ENCODE measurements around the gene ABCG2.

The ABCG2 gene

GRCh38 chr4:88101165-88101564 is 57.3 kb downstream of the ABCG2 start:
- Histone ChIP-seq H3K36me3 (ENCODE audit: control insufficient read depth in 4 of 4, insufficient read depth in 4 of 4, low read length in 3 of 4) (no peaks in the 10 kb centered on the region), H3K27me3 (replicated peaks in 2 of 5; ENCODE audit: control insufficient read depth in 4 of 5, insufficient read depth in 5 of 5, low read length in 4 of 5) (no peaks in the 10 kb centered on the region), H3K4me1 (ENCODE audit: control extremely low read depth in 1 of 4, control insufficient read depth in 4 of 4, insufficient read depth in 4 of 4, low read length in 3 of 4) (peaks cover 3 to 24% (median 9%) of the 10 kb centered on the region in 4 experiments), H3K27ac (ENCODE audit: insufficient read depth in 1 of 2, low read depth in 1 of 2, low read length in 2 of 2, poor library complexity in 1 of 2, severe bottlenecking in 2 of 2) (no peak overlapping the region), H3K4me3 (ENCODE audit: control insufficient read depth in 1 of 7, extremely low read depth in 1 of 7, insufficient read depth in 4 of 7, low read depth in 2 of 7, low read length in 6 of 7) (no peak overlapping the region), H3K9me3 (ENCODE audit: control extremely low read depth in 1 of 5, control insufficient read depth in 4 of 5, insufficient read depth in 2 of 5, low read depth in 1 of 5, low read length in 4 of 5) (no peaks in the 10 kb centered on the region)
- WGBS (ENCODE audit: insufficient coverage) = 0% methylated on average over 1 of the region's 6 CpGs
- ChIA-PET CTCF (no interaction called here), POLR2A (no interaction called here)
- peak; percentile 59 to 93 (median 92) for DNase-seq

GRCh38 chr4:88098993-88099752 is 59.3 kb downstream of the ABCG2 start:
- Histone ChIP-seq H3K4me1 (ENCODE audit: control extremely low read depth in 1 of 4, control insufficient read depth in 4 of 4, insufficient read depth in 4 of 4, low read length in 3 of 4) (peaks cover 3 to 24% (median 9%) of the 10 kb centered on the region in 4 experiments), H3K27me3 (replicated peaks in 2 of 5; ENCODE audit: control insufficient read depth in 4 of 5, insufficient read depth in 5 of 5, low read length in 4 of 5) (no peaks in the 10 kb centered on the region), H3K4me3 (ENCODE audit: control insufficient read depth in 1 of 7, extremely low read depth in 1 of 7, insufficient read depth in 4 of 7, low read depth in 2 of 7, low read length in 6 of 7) (no peak overlapping the region), H3K27ac (ENCODE audit: insufficient read depth in 1 of 2, low read depth in 1 of 2, low read length in 2 of 2, poor library complexity in 1 of 2, severe bottlenecking in 2 of 2) (no peak overlapping the region), H3K36me3 (ENCODE audit: control insufficient read depth in 4 of 4, insufficient read depth in 4 of 4, low read length in 3 of 4) (no peaks in the 10 kb centered on the region), H3K9me3 (ENCODE audit: control extremely low read depth in 1 of 5, control insufficient read depth in 4 of 5, insufficient read depth in 2 of 5, low read depth in 1 of 5, low read length in 4 of 5) (no peaks in the 10 kb centered on the region)
- ChIA-PET POLR2A (no interaction called here), CTCF (interaction anchor here (1.0 kb wide), 1 partner anchor 21 kb away, joined by 3 read pairs; no protein-coding TSS in a partner anchor)
- WGBS (ENCODE audit: insufficient coverage) = 91% methylated on average over 3 of the region's 4 CpGs
- DNase-seq = peak in 1 of 3 donors; percentile 19

- no peaks in the 10 kb centered on the region for H3K9me3 ChIP-seq (ENCODE audit: control extremely low read depth in 1 of 5, control insufficient read depth in 4 of 5, insufficient read depth in 2 of 5, low read depth in 1 of 5, low read length in 4 of 5)
- H3K4me1 ChIP-seq (ENCODE audit: control extremely low read depth in 1 of 4, control insufficient read depth in 4 of 4, insufficient read depth in 4 of 4, low read length in 3 of 4) = peaks cover 3 to 24% (median 9%) of the 10 kb centered on the region in 4 experiments
- no CpG with 5 or more reads among the region's 3 CpGs for WGBS (ENCODE audit: insufficient coverage)
- no peaks in the 10 kb centered on the region for H3K27me3 ChIP-seq (replicated peaks in 2 of 5; ENCODE audit: control insufficient read depth in 4 of 5, insufficient read depth in 5 of 5, low read length in 4 of 5)
- CTCF ChIA-PET = no interaction called here
- POLR2A ChIA-PET = no interaction called here
- no peak for DNase-seq
- no peak overlapping the region for H3K4me3 ChIP-seq (ENCODE audit: control insufficient read depth in 1 of 7, extremely low read depth in 1 of 7, insufficient read depth in 4 of 7, low read depth in 2 of 7, low read length in 6 of 7)
- H3K27ac ChIP-seq (ENCODE audit: insufficient read depth in 1 of 2, low read depth in 1 of 2, low read length in 2 of 2, poor library complexity in 1 of 2, severe bottlenecking in 2 of 2) = no peak overlapping the region
- H3K36me3 ChIP-seq (ENCODE audit: control insufficient read depth in 4 of 4, insufficient read depth in 4 of 4, low read length in 3 of 4) = no peaks in the 10 kb centered on the region
These were observed 60.7 kb downstream of the ABCG2 start for GRCh38 chr4:88097781-88098180.

- 100% methylated on average over 1 of the region's 2 CpGs for WGBS (ENCODE audit: insufficient coverage)
- ChIA-PET POLR2A (no interaction called here), CTCF (no interaction called here)
- Histone ChIP-seq H3K36me3 (ENCODE audit: control insufficient read depth in 4 of 4, insufficient read depth in 4 of 4, low read length in 3 of 4) (no peaks in the 10 kb centered on the region), H3K27ac (ENCODE audit: insufficient read depth in 1 of 2, low read depth in 1 of 2, low read length in 2 of 2, poor library complexity in 1 of 2, severe bottlenecking in 2 of 2) (no peak overlapping the region), H3K4me3 (ENCODE audit: control insufficient read depth in 1 of 7, extremely low read depth in 1 of 7, insufficient read depth in 4 of 7, low read depth in 2 of 7, low read length in 6 of 7) (no peak overlapping the region), H3K9me3 (ENCODE audit: control extremely low read depth in 1 of 5, control insufficient read depth in 4 of 5, insufficient read depth in 2 of 5, low read depth in 1 of 5, low read length in 4 of 5) (no peaks in the 10 kb centered on the region), H3K27me3 (replicated peaks in 2 of 5; ENCODE audit: control insufficient read depth in 4 of 5, insufficient read depth in 5 of 5, low read length in 4 of 5) (no peaks in the 10 kb centered on the region), H3K4me1 (ENCODE audit: control extremely low read depth in 1 of 4, control insufficient read depth in 4 of 4, insufficient read depth in 4 of 4, low read length in 3 of 4) (peaks cover 3 to 24% (median 9%) of the 10 kb centered on the region in 4 experiments)
- DNase-seq = no peak
These were observed 61.1 kb downstream of the ABCG2 start for GRCh38 chr4:88097301-88097700.

GRCh38 chr4:88093874-88094273 is 64.6 kb downstream of the ABCG2 start:
- no peak overlapping the region for H3K4me3 ChIP-seq (ENCODE audit: control insufficient read depth in 1 of 7, extremely low read depth in 1 of 7, insufficient read depth in 4 of 7, low read depth in 2 of 7, low read length in 6 of 7)
- H3K4me1 ChIP-seq (ENCODE audit: control extremely low read depth in 1 of 4, control insufficient read depth in 4 of 4, insufficient read depth in 4 of 4, low read length in 3 of 4) = peaks cover 0 to 11% (median 4%) of the 10 kb centered on the region in 4 experiments
- CTCF ChIA-PET = no interaction called here
- no peak overlapping the region for H3K27ac ChIP-seq (ENCODE audit: insufficient read depth in 1 of 2, low read depth in 1 of 2, low read length in 2 of 2, poor library complexity in 1 of 2, severe bottlenecking in 2 of 2)
- no peaks in the 10 kb centered on the region for H3K9me3 ChIP-seq (ENCODE audit: control extremely low read depth in 1 of 5, control insufficient read depth in 4 of 5, insufficient read depth in 2 of 5, low read depth in 1 of 5, low read length in 4 of 5)
- WGBS (ENCODE audit: insufficient coverage) = 100% methylated on average over 3 of the region's 5 CpGs
- H3K36me3 ChIP-seq (ENCODE audit: control insufficient read depth in 4 of 4, insufficient read depth in 4 of 4, low read length in 3 of 4) = no peaks in the 10 kb centered on the region
- H3K27me3 ChIP-seq (replicated peaks in 2 of 5; ENCODE audit: control insufficient read depth in 4 of 5, insufficient read depth in 5 of 5, low read length in 4 of 5) = no peaks in the 10 kb centered on the region
- POLR2A ChIA-PET = no interaction called here
- no peak for DNase-seq

GRCh38 chr4:88091378-88091777 is 67.1 kb downstream of the ABCG2 start:
- Histone ChIP-seq H3K9me3 (ENCODE audit: control extremely low read depth in 1 of 5, control insufficient read depth in 4 of 5, insufficient read depth in 2 of 5, low read depth in 1 of 5, low read length in 4 of 5) (no peaks in the 10 kb centered on the region), H3K4me1 (ENCODE audit: control extremely low read depth in 1 of 4, control insufficient read depth in 4 of 4, insufficient read depth in 4 of 4, low read length in 3 of 4) (peaks cover 0 to 7% (median 4%) of the 10 kb centered on the region in 4 experiments), H3K36me3 (ENCODE audit: control insufficient read depth in 4 of 4, insufficient read depth in 4 of 4, low read length in 3 of 4) (no peaks in the 10 kb centered on the region), H3K4me3 (ENCODE audit: control insufficient read depth in 1 of 7, extremely low read depth in 1 of 7, insufficient read depth in 4 of 7, low read depth in 2 of 7, low read length in 6 of 7) (no peak overlapping the region), H3K27ac (ENCODE audit: insufficient read depth in 1 of 2, low read depth in 1 of 2, low read length in 2 of 2, poor library complexity in 1 of 2, severe bottlenecking in 2 of 2) (no peak overlapping the region), H3K27me3 (replicated peaks in 2 of 5; ENCODE audit: control insufficient read depth in 4 of 5, insufficient read depth in 5 of 5, low read length in 4 of 5) (no peaks in the 10 kb centered on the region)
- ChIA-PET POLR2A (no interaction called here), CTCF (no interaction called here)
- no peak for DNase-seq
- WGBS (ENCODE audit: insufficient coverage) = 92% methylated on average over 2 of the region's 3 CpGs

GRCh38 chr4:88090898-88091297 is 67.5 kb downstream of the ABCG2 start:
- POLR2A ChIA-PET = no interaction called here
- no peaks in the 10 kb centered on the region for H3K36me3 ChIP-seq (ENCODE audit: control insufficient read depth in 4 of 4, insufficient read depth in 4 of 4, low read length in 3 of 4)
- CTCF ChIA-PET = no interaction called here
- H3K27ac ChIP-seq (ENCODE audit: insufficient read depth in 1 of 2, low read depth in 1 of 2, low read length in 2 of 2, poor library complexity in 1 of 2, severe bottlenecking in 2 of 2) = no peak overlapping the region
- H3K4me1 ChIP-seq (ENCODE audit: control extremely low read depth in 1 of 4, control insufficient read depth in 4 of 4, insufficient read depth in 4 of 4, low read length in 3 of 4) = peaks cover 0 to 7% (median 4%) of the 10 kb centered on the region in 4 experiments
- no peak for DNase-seq
- no peaks in the 10 kb centered on the region for H3K9me3 ChIP-seq (ENCODE audit: control extremely low read depth in 1 of 5, control insufficient read depth in 4 of 5, insufficient read depth in 2 of 5, low read depth in 1 of 5, low read length in 4 of 5)
- H3K4me3 ChIP-seq (ENCODE audit: control insufficient read depth in 1 of 7, extremely low read depth in 1 of 7, insufficient read depth in 4 of 7, low read depth in 2 of 7, low read length in 6 of 7) = no peak overlapping the region
- no peaks in the 10 kb centered on the region for H3K27me3 ChIP-seq (replicated peaks in 2 of 5; ENCODE audit: control insufficient read depth in 4 of 5, insufficient read depth in 5 of 5, low read length in 4 of 5)
